Ishikawa (cell line): ENCODE results near the gene PLBD1.

Experiments
- CEBPB ChIP-seq: IDR thresholded peaks from 2 replicates; pipeline ENCODE4 v1.6.1; 2012
- CREB1 ChIP-seq: IDR thresholded peaks from 2 replicates; pipeline ENCODE4 v1.6.1; 2012; ENCODE audit warnings: low read depth
- EGR1 ChIP-seq: IDR thresholded peaks from 2 replicates; pipeline ENCODE4 v1.6.1; 2012
- EP300 ChIP-seq: IDR thresholded peaks from 2 replicates; pipeline ENCODE4 v1.6.1; 2012; ENCODE audit warnings: borderline replicate concordance
- FOXM1 ChIP-seq: IDR thresholded peaks from 2 replicates; pipeline ENCODE4 v1.6.1; 2012; ENCODE audit warnings: low read depth, borderline replicate concordance
- NFIC ChIP-seq: IDR thresholded peaks from 2 replicates; pipeline ENCODE4 v1.6.1; 2012
- RAD21 ChIP-seq: IDR thresholded peaks from 2 replicates; pipeline ENCODE4 v1.6.1; 2012; ENCODE audit warnings: low read depth
- TAF1 ChIP-seq: IDR thresholded peaks from 2 replicates; pipeline ENCODE4 v1.6.1; 2012; ENCODE audit warnings: low read depth, mild to moderate bottlenecking
- TCF12 ChIP-seq: IDR thresholded peaks from 2 replicates; pipeline ENCODE4 v1.6.1; 2012; ENCODE audit warnings: low read depth
- TEAD4 ChIP-seq: IDR thresholded peaks from 2 replicates; pipeline ENCODE4 v1.6.1; 2012
- YY1 ChIP-seq: IDR thresholded peaks from 2 replicates; pipeline ENCODE4 v1.6.1; 2012; ENCODE audit warnings: low read depth
- ZBTB7A ChIP-seq: IDR thresholded peaks from 2 replicates; pipeline ENCODE4 v1.6.1; 2012; ENCODE audit warnings: low read depth
- TF ChIP-seq, protein P1 (sequence below): IDR thresholded peaks from 2 replicates; pipeline ENCODE4 v1.6.1; 2012
- TF ChIP-seq, protein P2 (sequence below): IDR thresholded peaks from 2 replicates; pipeline ENCODE4 v1.6.1; 2012; ENCODE audit warnings: low read depth, mild to moderate bottlenecking
- TF ChIP-seq, protein P3 (sequence below): IDR thresholded peaks from 2 replicates; pipeline ENCODE4 v1.6.1; 2012

Gene PLBD1

DNA sequence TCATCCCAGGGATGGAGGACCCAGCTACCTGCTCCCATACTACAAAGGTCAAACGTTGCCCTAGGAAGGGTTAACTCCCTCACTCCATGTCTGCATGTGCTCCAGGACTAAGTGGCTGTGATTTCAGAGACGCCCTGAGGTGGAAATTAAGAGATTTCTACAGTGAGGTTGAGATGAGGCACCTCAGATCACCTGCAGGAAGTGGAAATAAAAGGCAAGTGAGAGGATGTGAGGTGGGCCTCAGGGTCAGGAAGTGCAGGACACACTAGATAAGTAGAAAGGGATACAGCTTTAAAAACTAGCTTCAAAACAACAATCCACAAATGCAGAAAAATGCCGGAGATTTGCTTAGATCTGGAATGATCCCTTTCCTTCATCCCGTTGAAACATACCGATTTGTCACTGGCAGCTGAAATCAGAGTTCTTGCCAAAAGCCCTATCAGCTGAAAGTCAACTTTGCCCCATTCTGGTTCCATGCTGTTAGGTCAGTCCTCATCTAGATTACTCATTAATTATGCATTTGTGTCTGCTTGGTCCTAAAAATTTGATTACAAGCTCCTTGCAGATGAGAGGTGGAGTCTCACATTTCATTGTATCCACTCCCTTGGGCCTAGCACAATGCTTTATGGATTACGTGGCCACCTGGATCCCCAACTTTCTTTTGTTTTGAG lies 6.6 kb downstream of the PLBD1 start:
- TF ChIP-seq, protein P1, sequence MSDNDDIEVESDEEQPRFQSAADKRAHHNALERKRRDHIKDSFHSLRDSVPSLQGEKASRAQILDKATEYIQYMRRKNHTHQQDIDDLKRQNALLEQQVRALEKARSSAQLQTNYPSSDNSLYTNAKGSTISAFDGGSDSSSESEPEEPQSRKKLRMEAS: no peak
- TF ChIP-seq TAF1: no peak
- no peak for TF ChIP-seq TEAD4
- TF ChIP-seq TCF12: no peak
- TF ChIP-seq, protein P2, sequence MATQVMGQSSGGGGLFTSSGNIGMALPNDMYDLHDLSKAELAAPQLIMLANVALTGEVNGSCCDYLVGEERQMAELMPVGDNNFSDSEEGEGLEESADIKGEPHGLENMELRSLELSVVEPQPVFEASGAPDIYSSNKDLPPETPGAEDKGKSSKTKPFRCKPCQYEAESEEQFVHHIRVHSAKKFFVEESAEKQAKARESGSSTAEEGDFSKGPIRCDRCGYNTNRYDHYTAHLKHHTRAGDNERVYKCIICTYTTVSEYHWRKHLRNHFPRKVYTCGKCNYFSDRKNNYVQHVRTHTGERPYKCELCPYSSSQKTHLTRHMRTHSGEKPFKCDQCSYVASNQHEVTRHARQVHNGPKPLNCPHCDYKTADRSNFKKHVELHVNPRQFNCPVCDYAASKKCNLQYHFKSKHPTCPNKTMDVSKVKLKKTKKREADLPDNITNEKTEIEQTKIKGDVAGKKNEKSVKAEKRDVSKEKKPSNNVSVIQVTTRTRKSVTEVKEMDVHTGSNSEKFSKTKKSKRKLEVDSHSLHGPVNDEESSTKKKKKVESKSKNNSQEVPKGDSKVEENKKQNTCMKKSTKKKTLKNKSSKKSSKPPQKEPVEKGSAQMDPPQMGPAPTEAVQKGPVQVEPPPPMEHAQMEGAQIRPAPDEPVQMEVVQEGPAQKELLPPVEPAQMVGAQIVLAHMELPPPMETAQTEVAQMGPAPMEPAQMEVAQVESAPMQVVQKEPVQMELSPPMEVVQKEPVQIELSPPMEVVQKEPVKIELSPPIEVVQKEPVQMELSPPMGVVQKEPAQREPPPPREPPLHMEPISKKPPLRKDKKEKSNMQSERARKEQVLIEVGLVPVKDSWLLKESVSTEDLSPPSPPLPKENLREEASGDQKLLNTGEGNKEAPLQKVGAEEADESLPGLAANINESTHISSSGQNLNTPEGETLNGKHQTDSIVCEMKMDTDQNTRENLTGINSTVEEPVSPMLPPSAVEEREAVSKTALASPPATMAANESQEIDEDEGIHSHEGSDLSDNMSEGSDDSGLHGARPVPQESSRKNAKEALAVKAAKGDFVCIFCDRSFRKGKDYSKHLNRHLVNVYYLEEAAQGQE: no peak
- TF ChIP-seq NFIC: no peak
- TF ChIP-seq CREB1: no peak
- no peak for TF ChIP-seq EP300

DNA sequence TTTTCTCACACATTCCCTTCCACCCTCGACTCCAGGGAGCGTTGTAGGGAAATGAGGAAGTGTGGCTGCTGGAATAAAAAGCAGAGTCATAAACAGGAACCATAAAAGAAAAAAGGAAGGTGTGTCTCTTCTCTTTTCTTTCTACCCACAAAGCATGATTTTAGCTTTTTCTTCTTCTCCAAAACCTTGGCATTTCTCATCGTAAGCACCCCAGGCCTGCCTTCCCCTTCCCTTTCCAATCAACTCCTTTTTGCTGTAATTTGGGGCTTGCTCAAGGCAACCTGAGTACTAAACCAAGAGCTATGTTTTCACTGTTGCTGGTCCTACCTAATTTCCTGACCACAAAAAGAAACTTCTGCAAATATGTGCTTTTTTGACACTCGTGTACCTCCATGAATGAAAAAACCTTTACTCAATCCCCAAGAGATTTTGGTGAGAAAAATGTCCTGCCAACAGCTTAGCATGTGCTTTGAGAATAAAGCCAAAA lies 9.2 kb downstream of the PLBD1 start:
- TF ChIP-seq, protein P1: no peak
- no peak for TF ChIP-seq NFIC
- TF ChIP-seq TAF1: no peak
- no peak for TF ChIP-seq CREB1
- TF ChIP-seq EP300: no peak
- no peak for TF ChIP-seq TEAD4
- TF ChIP-seq TCF12: no peak
- no peak for TF ChIP-seq EGR1
- TF ChIP-seq, protein P3, sequence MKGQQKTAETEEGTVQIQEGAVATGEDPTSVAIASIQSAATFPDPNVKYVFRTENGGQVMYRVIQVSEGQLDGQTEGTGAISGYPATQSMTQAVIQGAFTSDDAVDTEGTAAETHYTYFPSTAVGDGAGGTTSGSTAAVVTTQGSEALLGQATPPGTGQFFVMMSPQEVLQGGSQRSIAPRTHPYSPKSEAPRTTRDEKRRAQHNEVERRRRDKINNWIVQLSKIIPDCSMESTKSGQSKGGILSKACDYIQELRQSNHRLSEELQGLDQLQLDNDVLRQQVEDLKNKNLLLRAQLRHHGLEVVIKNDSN: no peak
- TF ChIP-seq FOXM1: no peak
- TF ChIP-seq CEBPB: no peak
- no peak for TF ChIP-seq RAD21
- TF ChIP-seq YY1: no peak

DNA sequence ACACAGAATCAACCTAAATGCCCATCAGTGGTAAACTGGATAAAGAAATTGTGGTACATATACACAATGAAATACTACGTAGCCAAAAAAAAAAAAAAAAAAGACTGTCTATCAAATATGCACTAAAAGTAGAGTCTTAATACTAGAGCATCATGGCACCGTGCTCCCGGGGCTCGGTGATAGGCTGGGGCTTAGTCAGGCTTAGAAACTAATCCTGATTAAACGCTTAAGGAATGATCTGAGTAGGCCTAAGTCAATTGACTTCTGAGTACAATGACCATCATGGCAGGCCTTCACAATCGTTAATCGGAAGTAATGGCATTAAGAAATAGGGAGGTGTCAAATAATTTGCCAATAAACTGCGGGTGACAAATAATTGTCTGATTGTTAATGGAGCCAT lies 9.7 kb downstream of the PLBD1 start:
- no peak for TF ChIP-seq TEAD4
- no peak for TF ChIP-seq RAD21
- no peak for TF ChIP-seq CEBPB
- TF ChIP-seq ZBTB7A: no peak
- TF ChIP-seq, protein P2: no peak
- TF ChIP-seq FOXM1: no peak
- TF ChIP-seq, protein P3: no peak
- no peak for TF ChIP-seq TAF1
- TF ChIP-seq NFIC: no peak
- no peak for TF ChIP-seq CREB1
- TF ChIP-seq TCF12: no peak

DNA sequence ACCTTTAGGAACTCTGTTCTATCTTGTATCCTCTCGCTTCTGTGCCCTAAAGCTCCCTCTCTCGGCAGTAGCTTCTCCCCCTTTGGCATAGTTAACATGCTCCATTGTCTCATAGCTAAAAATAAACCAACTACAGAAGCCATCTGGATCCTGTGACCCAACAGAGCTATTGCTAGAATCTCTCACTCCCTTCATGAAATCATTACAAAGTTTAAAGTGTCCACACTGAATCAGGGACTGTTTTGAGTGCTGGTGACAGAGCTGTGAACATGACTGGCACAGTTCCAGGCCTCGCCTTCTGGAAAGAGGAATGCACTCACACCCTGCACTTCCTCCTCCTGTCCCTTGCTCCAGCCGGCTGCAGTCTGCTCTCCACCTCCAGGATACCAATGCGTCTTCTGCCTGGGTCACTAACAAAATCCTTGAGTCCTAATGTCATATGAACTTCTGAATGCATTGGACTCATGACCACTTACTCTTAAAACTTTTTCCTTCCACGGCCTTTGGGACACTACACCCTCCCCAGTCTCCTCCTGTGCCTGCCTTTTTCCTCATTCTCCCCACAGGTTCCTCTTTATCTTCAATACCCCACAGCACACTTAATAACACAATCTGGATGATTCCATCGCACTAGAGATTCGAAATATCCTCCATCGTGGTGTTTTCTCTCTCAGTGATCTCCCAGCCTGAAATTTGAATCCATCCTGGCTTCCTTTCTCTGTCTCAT lies 13.2 kb downstream of the PLBD1 start:
- TF ChIP-seq, protein P1: peak; percentile 11; the same call in 1 of the 2 replicates
- TF ChIP-seq RAD21: peak; percentile 26; the same call in 1 of the 2 replicates
- no peak for TF ChIP-seq TAF1
- TF ChIP-seq NFIC: peak; percentile 87

DNA sequence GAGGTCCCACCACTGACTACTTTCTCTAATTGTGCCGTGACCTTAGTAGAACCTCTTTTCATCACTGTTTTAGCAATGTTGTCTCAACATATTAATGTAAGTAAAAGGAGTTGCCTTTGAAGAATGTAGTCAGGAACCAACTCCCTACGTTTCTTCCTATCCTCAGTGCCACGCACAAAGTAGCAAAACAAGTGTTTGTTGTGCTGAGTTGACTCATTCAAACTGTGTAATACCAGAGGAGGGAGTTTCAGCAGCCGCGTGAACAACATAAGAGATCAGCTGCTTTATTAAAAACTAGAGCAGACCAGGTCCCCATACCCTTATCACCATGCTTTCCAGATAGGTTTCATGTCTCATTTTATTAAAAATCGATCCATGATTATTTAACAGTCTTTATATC lies 19.1 kb downstream of the PLBD1 start:
- TF ChIP-seq FOXM1 (no peak), YY1 (no peak), CREB1 (no peak), TEAD4 (no peak), EP300 (no peak), TCF12 (no peak), EGR1 (no peak), CEBPB (no peak), ZBTB7A (no peak), NFIC (no peak)
- TF ChIP-seq, protein P3: no peak
- TF ChIP-seq, protein P2: no peak
- TF ChIP-seq, protein P1: no peak
